Astrocyte (in vitro differentiated cells and primary cell): ENCODE results near the gene MLST8.

Experiments
- CTCF ChIP-seq: IDR thresholded peaks from 2 replicates; pipeline ENCODE4 v1.5.1; 2011; ENCODE audit warnings: low read depth, mild to moderate bottlenecking, inconsistent platforms, low read length, moderate library complexity; ENCODE audit not compliant: insufficient read depth
- EZH2 ChIP-seq: IDR thresholded peaks from 2 replicates; pipeline ENCODE4 v1.6.1; 2012; ENCODE audit warnings: mild to moderate bottlenecking, low read length, inconsistent platforms; ENCODE audit not compliant: insufficient read depth

GRCh38 chr16:2211923-2212347 is 6.7 kb downstream of the MLST8 start:
- TF ChIP-seq EZH2 (no peak), CTCF (no peak)
